ENCODE results near the gene ATP6V0A4. TPM values are rescaled to one million over a fixed set of nuclear protein-coding genes. Genes with fewer than 3 reads are reported as not detected.
"Not testable (repeated sequence)": the region's sequence is repeated elsewhere in the genome, so short reads cannot be mapped to it uniquely, and the experiment has no call there.

ATP6V0A4 gene
- total RNA-seq, 1 donor = under 0.01 TPM

DNA sequence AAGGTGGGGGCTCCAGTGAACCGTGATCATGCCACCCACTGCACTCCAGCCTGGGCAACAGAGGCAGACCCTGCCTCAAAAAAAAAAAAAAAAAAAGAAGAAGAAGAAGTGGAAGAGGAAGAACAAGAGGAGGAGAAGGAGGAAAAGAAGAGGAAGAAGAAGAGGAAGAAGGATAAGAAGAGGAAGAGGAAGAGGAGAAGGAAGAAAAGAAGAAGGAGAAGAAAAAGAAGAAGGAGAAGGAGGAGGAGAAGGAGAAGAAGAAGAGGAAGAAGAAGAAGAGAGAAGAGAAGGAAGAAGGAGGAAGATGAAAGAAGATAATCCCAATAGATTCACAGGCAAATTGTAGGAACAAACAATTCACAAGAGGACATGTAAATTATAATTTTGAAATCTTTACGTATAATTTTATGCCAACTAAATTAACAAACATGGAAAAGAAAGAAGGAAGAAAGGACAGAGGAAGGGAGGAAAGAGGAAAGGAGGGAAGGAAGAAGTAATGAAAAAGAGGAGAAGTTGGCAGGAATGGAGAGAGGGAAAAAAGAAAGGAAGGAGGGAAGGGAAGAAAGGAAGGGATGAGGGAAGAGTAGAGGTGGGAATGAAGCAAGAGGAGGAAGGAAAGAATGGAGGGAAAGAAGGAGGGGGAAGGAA is 100.3 kb downstream of the ATP6V0A4 start:
- no peak overlapping the region for H3K4me3 ChIP-seq (ENCODE audit: low read depth, low read length)
- no peak for DNase-seq (ENCODE audit: low read depth)
- TF ChIP-seq, protein P1, sequence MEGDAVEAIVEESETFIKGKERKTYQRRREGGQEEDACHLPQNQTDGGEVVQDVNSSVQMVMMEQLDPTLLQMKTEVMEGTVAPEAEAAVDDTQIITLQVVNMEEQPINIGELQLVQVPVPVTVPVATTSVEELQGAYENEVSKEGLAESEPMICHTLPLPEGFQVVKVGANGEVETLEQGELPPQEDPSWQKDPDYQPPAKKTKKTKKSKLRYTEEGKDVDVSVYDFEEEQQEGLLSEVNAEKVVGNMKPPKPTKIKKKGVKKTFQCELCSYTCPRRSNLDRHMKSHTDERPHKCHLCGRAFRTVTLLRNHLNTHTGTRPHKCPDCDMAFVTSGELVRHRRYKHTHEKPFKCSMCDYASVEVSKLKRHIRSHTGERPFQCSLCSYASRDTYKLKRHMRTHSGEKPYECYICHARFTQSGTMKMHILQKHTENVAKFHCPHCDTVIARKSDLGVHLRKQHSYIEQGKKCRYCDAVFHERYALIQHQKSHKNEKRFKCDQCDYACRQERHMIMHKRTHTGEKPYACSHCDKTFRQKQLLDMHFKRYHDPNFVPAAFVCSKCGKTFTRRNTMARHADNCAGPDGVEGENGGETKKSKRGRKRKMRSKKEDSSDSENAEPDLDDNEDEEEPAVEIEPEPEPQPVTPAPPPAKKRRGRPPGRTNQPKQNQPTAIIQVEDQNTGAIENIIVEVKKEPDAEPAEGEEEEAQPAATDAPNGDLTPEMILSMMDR (IDR thresholded peaks at IDR 0.05; ENCODE audit: insufficient read depth, low read depth, low read length) = no peak

DNA sequence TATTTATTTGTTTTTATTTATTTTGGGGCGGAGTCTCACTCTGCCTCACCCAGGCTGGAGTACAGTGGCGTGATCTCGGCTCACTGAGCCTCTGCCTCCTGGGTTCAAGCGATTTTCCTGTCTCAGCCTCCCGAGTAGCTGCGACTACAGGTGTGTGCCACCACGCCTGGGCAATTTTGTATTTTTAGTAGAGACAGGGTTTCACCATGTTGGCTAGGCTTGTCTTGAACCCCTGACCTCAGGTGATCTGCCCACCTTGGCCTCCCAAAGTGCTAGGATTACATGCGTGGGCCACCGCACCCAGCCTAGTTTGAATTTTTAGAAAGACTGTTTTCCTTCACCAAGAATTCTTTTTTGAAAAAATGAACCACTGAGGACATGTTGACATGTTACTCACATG is 102.2 kb downstream of the ATP6V0A4 start:
- H3K4me3 ChIP-seq (ENCODE audit: low read depth, low read length) = not testable (repeated sequence)

DNA sequence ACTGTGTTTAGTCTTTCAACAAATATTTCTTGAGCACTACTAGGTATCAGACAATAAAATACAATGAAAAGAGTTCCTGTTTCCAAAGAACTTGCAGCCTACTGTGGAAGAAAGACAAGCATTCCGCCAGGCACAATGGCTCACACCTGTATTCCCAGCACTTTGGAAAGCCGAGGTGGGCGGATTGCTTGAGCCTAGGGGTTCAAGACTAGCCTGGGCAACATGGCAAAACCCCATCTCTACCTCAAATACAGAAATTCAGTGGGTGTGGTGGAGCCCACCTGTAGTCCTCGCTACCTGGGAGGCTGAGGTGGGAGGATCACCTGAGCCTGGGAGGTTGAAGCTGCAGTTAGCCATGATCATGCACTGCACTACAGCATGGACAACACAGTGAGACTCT is 102.9 kb downstream of the ATP6V0A4 start:
- no peak for DNase-seq (ENCODE audit: low read depth)
- TF ChIP-seq, protein P1 (IDR thresholded peaks at IDR 0.05; ENCODE audit: insufficient read depth, low read depth, low read length) = no peak
- no peak overlapping the region for H3K4me3 ChIP-seq (ENCODE audit: low read depth, low read length)

More for the DNA sequence above, 102.2 kb downstream of the ATP6V0A4 start:
- not testable (repeated sequence) for DNase-seq (ENCODE audit: low read depth)

DNA sequence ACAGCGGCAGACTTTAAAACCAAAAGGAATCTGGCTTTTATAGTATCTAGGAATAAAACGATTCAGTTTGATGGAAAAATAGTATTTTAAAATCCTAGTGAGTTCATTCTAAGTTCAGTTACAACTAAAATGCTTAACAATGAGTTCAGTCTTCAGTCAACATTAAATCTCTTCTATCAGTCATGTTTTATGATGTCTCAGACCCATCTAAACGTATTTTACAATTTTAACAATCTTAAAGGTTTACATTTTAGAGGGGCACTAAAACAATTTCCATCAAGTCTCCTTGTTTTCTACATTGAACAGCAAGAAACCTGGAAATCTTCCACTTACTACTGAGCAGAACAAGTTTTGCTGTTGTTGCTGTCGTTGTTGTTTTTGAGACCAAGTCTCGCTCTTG is 106.8 kb downstream of the ATP6V0A4 start:
- DNase-seq (ENCODE audit: low read depth) = no peak
- H3K4me3 ChIP-seq (ENCODE audit: low read depth, low read length) = no peak overlapping the region
- TF ChIP-seq, protein P1 (IDR thresholded peaks at IDR 0.05; ENCODE audit: insufficient read depth, low read depth, low read length) = no peak

DNA sequence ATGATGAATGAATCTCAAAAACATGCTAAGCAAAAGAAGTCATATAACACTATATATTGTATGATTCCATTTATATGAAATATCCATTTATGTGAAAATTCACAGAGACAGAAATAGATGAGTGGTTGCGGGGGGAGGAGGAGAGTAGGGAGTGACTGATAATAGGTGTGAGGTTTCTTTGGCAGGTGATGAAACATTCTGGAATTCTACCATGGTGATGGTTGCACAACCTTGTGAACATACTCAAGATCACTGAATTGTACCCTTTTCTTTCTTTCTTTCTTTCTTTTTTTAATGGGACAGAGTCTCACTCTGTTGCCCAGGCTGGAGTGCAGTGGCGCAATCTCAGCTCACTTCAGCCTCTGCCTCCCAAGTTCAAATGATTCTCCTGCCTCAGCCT is 107.5 kb downstream of the ATP6V0A4 start:
- DNase-seq (ENCODE audit: low read depth) = no peak
- TF ChIP-seq, protein P1 (IDR thresholded peaks at IDR 0.05; ENCODE audit: insufficient read depth, low read depth, low read length) = no peak
- H3K4me3 ChIP-seq (ENCODE audit: low read depth, low read length) = no peak overlapping the region

DNA sequence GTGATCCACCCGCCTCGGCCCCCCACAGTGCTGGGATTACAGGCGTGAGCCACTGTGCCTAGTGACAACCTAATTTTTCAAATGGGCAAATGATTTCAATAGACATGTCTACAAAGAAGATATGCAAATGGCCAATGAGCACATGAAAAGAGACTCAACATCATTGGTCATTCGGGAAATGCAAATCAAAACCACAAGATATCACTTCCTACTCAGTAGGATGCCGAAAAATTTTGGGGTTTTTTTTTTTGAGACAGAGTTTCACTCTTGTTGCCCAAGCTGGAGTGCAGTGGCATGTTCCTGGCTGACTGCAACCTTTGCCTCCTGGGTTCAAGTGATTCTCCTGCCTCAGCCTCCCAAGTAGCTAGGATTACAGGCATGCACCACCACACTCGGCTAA is 110.0 kb downstream of the ATP6V0A4 start:
- H3K4me3 ChIP-seq (ENCODE audit: low read depth, low read length); DNase-seq (ENCODE audit: low read depth): not testable (repeated sequence)

DNA sequence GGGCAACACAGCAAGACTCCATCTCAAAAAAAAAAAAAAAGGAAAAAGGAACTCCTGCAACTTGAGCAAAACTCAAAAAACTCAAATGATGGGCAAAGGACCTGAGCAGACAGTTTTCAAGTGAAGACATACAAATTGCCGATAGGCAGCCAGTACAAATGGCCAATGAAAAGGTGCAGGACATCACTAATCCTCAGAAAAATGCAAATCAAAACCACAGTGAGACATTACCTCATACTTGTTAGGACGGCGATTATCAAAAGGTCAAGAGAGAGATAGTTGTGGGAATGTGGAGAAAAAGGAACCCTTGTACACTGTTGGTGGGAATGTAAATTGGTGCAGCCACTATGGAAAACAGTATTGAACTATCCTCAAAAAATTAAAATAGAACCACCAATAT is 113.7 kb downstream of the ATP6V0A4 start:
- no peak overlapping the region for H3K4me3 ChIP-seq (ENCODE audit: low read depth, low read length)
- TF ChIP-seq, protein P1 (IDR thresholded peaks at IDR 0.05; ENCODE audit: insufficient read depth, low read depth, low read length) = no peak
- peak; percentile 7 for DNase-seq (ENCODE audit: low read depth)

DNA sequence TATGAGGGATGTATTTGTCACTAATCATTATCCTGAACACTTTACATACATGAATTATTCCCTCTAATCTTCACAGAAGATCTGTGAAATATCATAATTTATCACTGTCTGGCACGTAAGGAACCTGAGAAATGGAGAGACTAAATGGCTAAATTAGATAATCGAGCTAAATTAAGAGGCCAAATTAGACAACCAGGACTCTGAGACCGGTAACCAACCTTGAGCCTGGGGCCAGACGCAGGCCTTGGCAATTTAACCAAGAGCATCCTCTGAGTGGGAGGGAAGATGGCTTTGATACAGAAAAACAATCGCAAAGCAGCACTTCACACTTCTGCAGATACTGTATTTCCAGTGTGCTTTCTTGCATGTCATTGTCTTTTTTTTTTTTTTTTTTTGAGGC is 118.2 kb downstream of the ATP6V0A4 start:
- TF ChIP-seq, protein P1 (IDR thresholded peaks at IDR 0.05; ENCODE audit: insufficient read depth, low read depth, low read length) = no peak
- no peak for DNase-seq (ENCODE audit: low read depth)
- no peak overlapping the region for H3K4me3 ChIP-seq (ENCODE audit: low read depth, low read length)
